ENCODE measurements around the gene SP110. TPM values are rescaled to one million over a fixed set of nuclear protein-coding genes. Genes with fewer than 3 reads are reported as not detected.

The SP110 gene
- total and polyA plus RNA-seq, 7 donors, result 3.4 to 15.9 (median 7.2) TPM

DNA sequence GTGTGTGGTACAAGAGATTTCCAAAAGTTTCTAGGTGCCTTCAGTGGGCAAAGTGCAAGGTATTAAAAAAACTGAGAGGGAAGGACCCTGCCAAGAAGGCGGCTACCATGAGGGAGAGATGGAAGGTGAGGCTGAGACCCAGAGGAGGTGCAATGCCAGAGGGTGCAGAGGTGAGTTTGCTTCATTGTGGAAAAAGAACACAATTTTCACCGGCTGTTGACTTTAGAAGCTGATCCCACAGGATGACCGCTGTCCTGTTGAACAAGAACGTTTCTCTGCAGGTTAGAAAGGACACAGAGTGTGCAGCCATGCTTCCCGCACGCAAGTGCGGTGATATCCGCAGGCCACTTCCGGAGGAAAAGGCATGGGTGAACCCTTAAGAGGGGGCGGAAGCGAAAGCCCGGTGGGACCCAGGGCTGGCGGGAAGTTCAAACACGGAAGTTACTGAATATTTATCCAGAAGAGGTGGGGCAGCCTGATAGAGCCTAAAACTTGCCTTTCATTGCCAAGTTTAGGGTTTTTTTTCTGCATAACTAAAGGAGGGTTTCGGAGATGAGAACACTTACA, 16.6 kb downstream of the SP110 start:
- no peak overlapping the region for H3K4me3 ChIP-seq
- WGBS, 3 donors, result 89 to 94% (median 91%) methylated on average over 15 of the region's 15 CpGs
- no peak overlapping the region for H3K27ac ChIP-seq
- no peaks in the 10 kb centered on the region for H3K9me3 ChIP-seq
- H3K4me1 ChIP-seq, result no peaks in the 10 kb centered on the region
- TF ChIP-seq, protein P1, sequence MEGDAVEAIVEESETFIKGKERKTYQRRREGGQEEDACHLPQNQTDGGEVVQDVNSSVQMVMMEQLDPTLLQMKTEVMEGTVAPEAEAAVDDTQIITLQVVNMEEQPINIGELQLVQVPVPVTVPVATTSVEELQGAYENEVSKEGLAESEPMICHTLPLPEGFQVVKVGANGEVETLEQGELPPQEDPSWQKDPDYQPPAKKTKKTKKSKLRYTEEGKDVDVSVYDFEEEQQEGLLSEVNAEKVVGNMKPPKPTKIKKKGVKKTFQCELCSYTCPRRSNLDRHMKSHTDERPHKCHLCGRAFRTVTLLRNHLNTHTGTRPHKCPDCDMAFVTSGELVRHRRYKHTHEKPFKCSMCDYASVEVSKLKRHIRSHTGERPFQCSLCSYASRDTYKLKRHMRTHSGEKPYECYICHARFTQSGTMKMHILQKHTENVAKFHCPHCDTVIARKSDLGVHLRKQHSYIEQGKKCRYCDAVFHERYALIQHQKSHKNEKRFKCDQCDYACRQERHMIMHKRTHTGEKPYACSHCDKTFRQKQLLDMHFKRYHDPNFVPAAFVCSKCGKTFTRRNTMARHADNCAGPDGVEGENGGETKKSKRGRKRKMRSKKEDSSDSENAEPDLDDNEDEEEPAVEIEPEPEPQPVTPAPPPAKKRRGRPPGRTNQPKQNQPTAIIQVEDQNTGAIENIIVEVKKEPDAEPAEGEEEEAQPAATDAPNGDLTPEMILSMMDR (IDR thresholded peaks at IDR 0.05), result no peak
- DNase-seq, result no peak
- no peaks in the 10 kb centered on the region for H3K27me3 ChIP-seq (ENCODE audit: insufficient read depth in 3 of 3, low read length in 2 of 3)
- intact Hi-C loops (cut with DNase I), result no loop called here
- ATAC-seq, result no peak
- peaks cover 6 to 75% of the 10 kb centered on the region in 2 donors for H3K36me3 ChIP-seq (ENCODE audit: insufficient read depth in 1 of 2, low read depth in 1 of 2)

DNA sequence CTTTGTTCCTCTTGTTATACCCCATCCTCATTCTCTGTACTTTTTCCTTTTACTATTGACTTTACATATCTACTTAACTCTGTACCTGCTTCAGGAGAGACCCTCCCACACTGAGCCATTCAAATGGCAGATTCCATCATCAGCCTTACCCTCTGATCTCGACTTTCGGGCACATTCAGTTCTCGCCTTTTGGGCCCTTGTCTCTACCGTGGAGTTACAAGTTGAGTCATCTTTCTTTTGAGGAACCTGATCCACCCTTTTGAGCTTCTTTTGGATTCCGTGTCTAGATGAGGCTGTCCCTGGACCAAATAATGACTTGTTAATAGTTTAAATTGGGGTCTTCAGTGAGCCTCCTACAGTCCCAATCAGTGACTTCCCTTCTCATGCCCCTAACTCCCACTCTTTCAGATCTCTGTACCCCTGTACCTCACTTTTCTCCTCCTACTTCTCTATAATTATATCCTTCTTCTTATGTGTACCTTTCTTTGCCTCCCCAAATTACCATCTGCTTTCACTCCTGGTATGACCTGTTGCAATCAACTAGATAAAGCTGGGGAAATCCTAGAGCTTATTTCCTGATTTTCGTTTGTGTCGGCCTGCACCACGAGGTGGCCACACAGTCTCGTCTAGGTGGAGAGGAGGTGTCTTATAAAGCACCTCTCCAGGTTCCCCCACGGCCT, 17.2 kb downstream of the SP110 start:
- DNase-seq (no peak), ATAC-seq (no peak)
- 88 to 91% (median 90%) methylated on average over 10 of the region's 10 CpGs for WGBS, 3 donors
- Histone ChIP-seq H3K27ac (no peak overlapping the region), H3K9me3 (no peaks in the 10 kb centered on the region), H3K4me1 (no peaks in the 10 kb centered on the region), H3K36me3 (ENCODE audit: insufficient read depth in 1 of 2, low read depth in 1 of 2) (peaks cover 6 to 75% of the 10 kb centered on the region in 2 donors), H3K4me3 (no peak overlapping the region), H3K27me3 (ENCODE audit: insufficient read depth in 3 of 3, low read length in 2 of 3) (no peaks in the 10 kb centered on the region)
- TF ChIP-seq, protein P1 (IDR thresholded peaks at IDR 0.05), result no peak
- intact Hi-C loops (cut with DNase I), result no loop called here

DNA sequence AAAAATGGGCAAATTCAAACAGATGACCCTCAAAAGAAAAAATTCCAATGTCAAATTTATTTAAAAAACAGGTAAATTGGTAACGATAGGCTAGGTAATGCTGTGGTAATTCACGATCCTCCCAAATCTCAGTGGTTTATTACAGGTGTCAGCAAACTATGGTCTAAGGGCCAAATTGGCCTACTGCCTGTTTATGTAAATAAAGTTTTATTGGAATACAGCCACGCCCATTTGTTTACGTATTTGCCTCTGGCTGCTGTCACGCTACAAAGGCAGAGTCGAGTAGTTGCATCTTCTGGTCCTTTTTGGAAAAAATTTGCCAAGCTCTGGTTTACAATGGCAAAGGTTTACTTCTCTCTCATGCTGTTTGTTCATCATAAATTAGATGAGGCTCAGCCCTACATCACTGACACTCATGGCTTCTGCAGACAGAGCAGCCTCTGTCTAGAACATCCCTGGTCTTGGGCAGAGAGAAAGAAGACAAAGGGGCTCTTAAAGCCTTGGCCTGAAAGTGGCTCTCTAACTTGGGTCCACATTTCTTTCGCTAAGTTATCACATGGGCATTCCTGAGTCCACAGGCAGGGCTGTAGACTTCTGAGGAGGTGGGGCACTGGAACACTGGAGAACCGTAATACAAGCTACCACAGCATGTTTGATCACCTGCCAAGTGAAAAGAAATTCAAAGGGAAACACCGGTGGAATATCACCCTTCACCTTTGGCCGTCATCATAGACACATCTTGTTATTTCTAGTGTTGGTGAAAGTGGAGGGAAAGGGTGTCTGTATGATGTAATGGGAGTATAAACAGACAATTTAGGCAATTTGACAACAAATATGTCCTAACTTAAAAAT, 34.8 kb downstream of the SP110 start:
- TF ChIP-seq, protein P1 (IDR thresholded peaks at IDR 0.05), result no peak
- Histone ChIP-seq H3K4me1 (no peaks in the 10 kb centered on the region), H3K36me3 (ENCODE audit: insufficient read depth in 1 of 2, low read depth in 1 of 2) (peaks cover 3 to 22% of the 10 kb centered on the region in 2 donors), H3K9me3 (no peaks in the 10 kb centered on the region), H3K4me3 (no peak overlapping the region), H3K27ac (no peak overlapping the region), H3K27me3 (ENCODE audit: insufficient read depth in 3 of 3, low read length in 2 of 3) (no peaks in the 10 kb centered on the region)
- intact Hi-C loops (cut with DNase I), result no loop called here
- no peak for ATAC-seq
- no peak for DNase-seq
- 54 to 57% (median 57%) methylated on average over 10 of the region's 10 CpGs for WGBS, 3 donors

DNA sequence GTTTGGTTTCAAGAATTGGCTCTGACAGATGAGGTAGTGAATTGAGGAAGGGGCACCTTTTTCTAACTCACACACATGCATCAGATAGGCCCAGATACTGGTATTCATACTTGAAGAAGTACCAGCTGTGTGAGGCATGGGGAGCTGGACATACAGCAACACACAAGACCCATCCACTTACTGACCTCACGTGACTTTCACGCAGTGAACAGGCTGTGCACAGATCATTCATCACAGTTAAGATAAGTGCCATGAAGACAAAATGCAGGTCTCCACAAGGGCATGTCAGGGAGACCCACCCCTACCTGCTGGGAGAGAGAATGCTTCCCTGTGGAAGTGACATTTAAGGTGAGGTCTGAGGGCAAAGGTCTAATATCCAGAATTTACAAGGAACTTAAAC, 38.6 kb downstream of the SP110 start:
- H3K9me3 ChIP-seq, result no peaks in the 10 kb centered on the region
- 92 to 100% (median 94%) methylated on average over 2 of the region's 2 CpGs for WGBS, 3 donors
- ATAC-seq (no peak), DNase-seq (no peak)
- H3K36me3 ChIP-seq (ENCODE audit: insufficient read depth in 1 of 2, low read depth in 1 of 2), result peaks cover 3 to 52% of the 10 kb centered on the region in 2 donors
- TF ChIP-seq, protein P1 (IDR thresholded peaks at IDR 0.05), result no peak
- no peaks in the 10 kb centered on the region for H3K4me1 ChIP-seq
- H3K27ac ChIP-seq, result no peak overlapping the region
- H3K27me3 ChIP-seq (ENCODE audit: insufficient read depth in 3 of 3, low read length in 2 of 3), result no peaks in the 10 kb centered on the region
- intact Hi-C loops (cut with DNase I), result no loop called here
- no peak overlapping the region for H3K4me3 ChIP-seq

Data from psoas muscle (tissue), 8 donors.